Right lobe of liver (tissue), 6 donors: ENCODE data around the gene THEMIS. TPM values are rescaled to one million over a fixed set of nuclear protein-coding genes. Genes with fewer than 3 reads are reported as not detected.

Experiments used
- ATAC-seq, 4 donors: fragments of 200-7000 bp; cut with Tn5 transposase; one replicate each; pipeline ENCODE4 v1.9.1; 2020; ENCODE audit warnings: mild to moderate bottlenecking in 4 of 4, moderate library complexity in 4 of 4
- DNase-seq, 3 donors: peaks; one replicate each; pipeline ENCODE4 v3.0.0-alpha.2; 2020
- H3K27ac ChIP-seq, 3 donors: fragments of 200-600 bp; one replicate each; pipeline ENCODE4 v1.8.0; 2022
- H3K27me3 ChIP-seq, 2 donors: fragments of 200-600 bp; one replicate each; pipeline ENCODE4 v1.8.0; 2022
- H3K36me3 ChIP-seq, 4 donors: fragments of 200-600 bp; sonication (generic) in 1 of 4; one replicate each; pipeline versions ENCODE4 v1.5.1 to v1.8.0; 2017 to 2022; ENCODE audit warnings: control low read depth in 1 of 4
- H3K4me1 ChIP-seq, 4 donors: fragments of 200-600 bp; sonication (generic) in 1 of 4; one replicate each; pipeline versions ENCODE4 v1.5.1 to v1.8.0; 2017 to 2022; ENCODE audit warnings: control low read depth in 1 of 4
- H3K4me3 ChIP-seq, 3 donors: fragments of 200-600 bp; one replicate each; pipeline ENCODE4 v1.8.0; 2022
- H3K9me3 ChIP-seq, 4 donors: fragments of 200-600 bp; sonication (generic) in 1 of 4; one replicate each; pipeline versions ENCODE4 v1.5.1 to v1.8.0; 2017 to 2022; ENCODE audit warnings: control low read depth in 1 of 4
- CTCF ChIP-seq, 4 donors: fragments of 200-600 bp in 3 of 4; fragments of 450-650 bp in 1 of 4; IDR thresholded peaks; one replicate each; pipeline versions ENCODE4 v1.5.1 to v1.8.0; 2016 to 2022; ENCODE audit warnings: antibody characterized with exemption in 4 of 4, mild to moderate bottlenecking in 2 of 4
- POLR2A ChIP-seq: fragments of 450-650 bp; IDR thresholded peaks from one replicate; pipeline ENCODE4 v1.6.1; 2017; ENCODE audit warnings: antibody characterized with exemption, mild to moderate bottlenecking
- WGBS: methylation state at CpG from one replicate; pipeline ENCODE4 v1.1.6; 2018; ENCODE audit warnings: low coverage, low lambda C conversion rate; ENCODE audit not compliant: insufficient coverage; ENCODE audit errors: missing lambda C conversion rate; 5-methylcytosine and 5-hydroxymethylcytosine counted together
- intact Hi-C, 2 donors: fragments of 100-400 bp; cut with DNase I; formaldehyde crosslinking; loops; one replicate each; pipeline versions ENCODE4 v1.11.2 to v1.14.1; 2022
- total RNA-seq, 6 experiments: library from RNA; depleted of rRNA in 2 of 6; stranded (reverse); fragments of >200 nt in 2 of 6; fragmentation: NEBNext Ultra II Directional in 3 of 6; extraction: Animal tissue kit (Norgen Biotek cat#: 25700) in 3 of 6; gene quantifications; one replicate each; pipeline versions ENCODE4 v1.1.0 to v1.2.4, GENCODE V29; 2016 to 2023
- donor health status: DM: no; HTN: yes; CAD: no.
- donor health status: DM: no; HTN: no; CAD: no.
- donor health status: DM: no; HTN: no; CAD: no.
- donor health status: DM: no; HTN: yes; CAD: no.
- donor health status: DM: no; HTN: yes; CAD: no.

THEMIS gene
- total RNA-seq, 6 experiments from 2014 or later = 0.09 to 0.61 (median 0.17) TPM; not detected in 1

- Histone ChIP-seq H3K27ac (no peak overlapping the region), H3K4me1 (no peaks in the 10 kb centered on the region), H3K36me3 (no peaks in the 10 kb centered on the region), H3K4me3 (no peak overlapping the region), H3K27me3 (no peaks in the 10 kb centered on the region), H3K9me3 (no peaks in the 10 kb centered on the region)
- no peak for DNase-seq
- ATAC-seq = no peak
- TF ChIP-seq POLR2A (no peak), CTCF (IDR thresholded peaks at IDR 0.05) (no peak)
- intact Hi-C loops = no loop called here
Observed at GRCh38 chr6:127880429-127880828, 20.4 kb downstream of the THEMIS start.

- Histone ChIP-seq H3K27me3 (no peaks in the 10 kb centered on the region), H3K36me3 (no peaks in the 10 kb centered on the region), H3K27ac (no peak overlapping the region), H3K4me1 (no peaks in the 10 kb centered on the region), H3K4me3 (no peak overlapping the region), H3K9me3 (no peaks in the 10 kb centered on the region)
- ATAC-seq (no peak), DNase-seq (no peak)
- intact Hi-C loops = no loop called here
- TF ChIP-seq CTCF (IDR thresholded peaks at IDR 0.05) (no peak), POLR2A (no peak)
- 26% methylated on average over 12 of the region's 12 CpGs for WGBS
Observed at GRCh38 chr6:127879685-127880084, 21.2 kb downstream of the THEMIS start.

GRCh38 chr6:127878115-127878514 lies 22.7 kb downstream of the THEMIS start:
- intact Hi-C loops = no loop called here
- Histone ChIP-seq H3K4me1 (no peaks in the 10 kb centered on the region), H3K27me3 (no peaks in the 10 kb centered on the region), H3K36me3 (no peaks in the 10 kb centered on the region), H3K4me3 (no peak overlapping the region), H3K27ac (no peak overlapping the region), H3K9me3 (no peaks in the 10 kb centered on the region)
- ATAC-seq (no peak), DNase-seq (no peak)
- 56% methylated on average over 2 of the region's 2 CpGs for WGBS
- no peak for TF ChIP-seq POLR2A
- TF ChIP-seq CTCF (IDR thresholded peaks at IDR 0.05) = no peak

- no peak overlapping the region for H3K27ac ChIP-seq
- H3K9me3 ChIP-seq = no peaks in the 10 kb centered on the region
- H3K4me3 ChIP-seq = no peak overlapping the region
- H3K36me3 ChIP-seq = no peaks in the 10 kb centered on the region
- WGBS = 50% methylated on average over 3 of the region's 3 CpGs
- H3K4me1 ChIP-seq = no peaks in the 10 kb centered on the region
- TF ChIP-seq POLR2A (no peak), CTCF (IDR thresholded peaks at IDR 0.05) (no peak)
- ATAC-seq (no peak), DNase-seq (no peak)
- intact Hi-C loops = no loop called here
- H3K27me3 ChIP-seq = no peaks in the 10 kb centered on the region
Observed at GRCh38 chr6:127877231-127877630, 23.6 kb downstream of the THEMIS start.

GRCh38 chr6:127869772-127870404 lies 31.0 kb downstream of the THEMIS start:
- TF ChIP-seq POLR2A (no peak), CTCF (IDR thresholded peaks at IDR 0.05) (no peak)
- Histone ChIP-seq H3K27ac (no peak overlapping the region), H3K9me3 (no peaks in the 10 kb centered on the region), H3K36me3 (no peaks in the 10 kb centered on the region), H3K27me3 (no peaks in the 10 kb centered on the region), H3K4me3 (no peak overlapping the region), H3K4me1 (no peaks in the 10 kb centered on the region)
- intact Hi-C loops = no loop called here
- DNase-seq (no peak), ATAC-seq (no peak)
- 60% methylated on average over 3 of the region's 4 CpGs for WGBS
